K562 (cell line): Measurements from ENCODE around the gene PPP1CA. TPM values are rescaled to one million over a fixed set of nuclear protein-coding genes. Genes with fewer than 3 reads are reported as not detected.

Experiments used
- ATAC-seq: fragments of 200-7000 bp; cut with Tn5 transposase; 3 replicates; pipeline ENCODE4 v1.9.1; 2020; ENCODE audit warnings: moderate library complexity
- BruUV-seq: library from RNA; stranded (reverse); fragments of 400-500 nt; replicated peaks from 2 replicates; lab custom pipeline; 2021; lab: Mats Ljungman, UMichigan
- CTCF ChIA-PET: fragments of 300-600 bp; formaldehyde crosslinking; extraction: SDS; loops from one replicate; lab custom pipeline; 2021; ENCODE audit warnings: low intra/inter-chr PET ratio; lab: Yijun Ruan, JAX
- POLR2A ChIA-PET: fragments of 300-600, 350-650 bp; sonication (Branson Sonifier 250); formaldehyde crosslinking; extraction: SDS; loops from one replicate; lab custom pipeline; 2021; ENCODE audit warnings: antibody characterized with exemption, inconsistent platforms; lab: Yijun Ruan, JAX
- DNase-seq, 4 experiments: peaks; one replicate each; pipeline versions ENCODE4 v3.0.0 to v3.0.0-alpha.2; 2011 to 2018; ENCODE audit warnings: low spot score in 3 of 4, mixed read lengths in 3 of 4; ENCODE audit errors: extremely low read depth in 1 of 4
- FAIRE-seq: peaks from 2 replicates; lab custom pipeline; 2011; peaks lifted over from hg19 to GRCh38; lab: Jason Lieb, UNC
- H2AFZ ChIP-seq: 2 replicates; pipeline ENCODE4 v1.6.0; 2011; ENCODE audit warnings: low read depth, low read length, control low read depth, inconsistent platforms
- H3K27ac ChIP-seq: fragments of 200-600 bp; 3 replicates; pipeline ENCODE4 v1.8.0; 2011; ENCODE audit warnings: low read depth, mild to moderate bottlenecking, control low read depth, inconsistent platforms, low read length, moderate library complexity, mixed read lengths; ENCODE audit errors: extremely low read depth
- H3K27me3 ChIP-seq, 2 experiments: fragments of 300-600 bp in 1 of 2; 2 replicates in 1 of 2; 3 replicates in 1 of 2; pipeline versions ENCODE4 v1.6.0 to v1.8.0; 2011; ENCODE audit warnings: inconsistent platforms in 2 of 2, low read length in 2 of 2, mild to moderate bottlenecking in 1 of 2, mixed read lengths in 1 of 2, moderate library complexity in 1 of 2; ENCODE audit not compliant: control insufficient read depth in 2 of 2, insufficient read depth in 2 of 2
- H3K36me3 ChIP-seq: fragments of 300-600 bp; 3 replicates; pipeline ENCODE4 v1.8.0; 2011; ENCODE audit warnings: mild to moderate bottlenecking, low read length, inconsistent platforms; ENCODE audit not compliant: control insufficient read depth, insufficient read depth
- H3K4me1 ChIP-seq, 2 experiments: fragments of 200-600 bp in 1 of 2; replicated peaks in 1 of 2; 2 replicates in 1 of 2; 3 replicates in 1 of 2; pipeline versions ENCODE4 v1.5.1 to v1.8.0; 2011; ENCODE audit warnings: inconsistent platforms in 2 of 2, low read length in 2 of 2, mild to moderate bottlenecking in 1 of 2, mixed read lengths in 1 of 2, moderate library complexity in 1 of 2; ENCODE audit not compliant: control insufficient read depth in 2 of 2, insufficient read depth in 2 of 2
- H3K4me2 ChIP-seq: 2 replicates; pipeline ENCODE4 v1.6.1; 2011; ENCODE audit warnings: low read length, control low read depth, inconsistent platforms, mixed read lengths; ENCODE audit not compliant: insufficient read depth
- H3K4me3 ChIP-seq: fragments of 200-600 bp; sonication (generic), shearing (Covaris generic); 2 replicates; pipeline ENCODE4 v1.5.1; 2016; ENCODE audit warnings: control low read depth, inconsistent platforms
- H3K79me2 ChIP-seq: fragments of 200-600 bp; 3 replicates; pipeline ENCODE4 v1.8.0; 2011; ENCODE audit warnings: low read length, inconsistent platforms; ENCODE audit not compliant: control insufficient read depth, insufficient read depth
- H3K9ac ChIP-seq, 2 experiments: 2 replicates each; pipeline versions ENCODE4 v1.6.0 to v1.6.1; 2011; ENCODE audit warnings: low read depth in 2 of 2, low read length in 2 of 2, control low read depth in 1 of 2, inconsistent platforms in 1 of 2, mild to moderate bottlenecking in 1 of 2, mixed read lengths in 1 of 2; ENCODE audit not compliant: insufficient read depth in 1 of 2
- H3K9me1 ChIP-seq: one replicate; pipeline ENCODE4 v1.6.0; 2011; ENCODE audit warnings: inconsistent platforms, mild to moderate bottlenecking, low read length, moderate library complexity; ENCODE audit not compliant: control insufficient read depth, insufficient read depth
- H3K9me3 ChIP-seq: replicated peaks from 2 replicates; pipeline ENCODE4 v1.5.1; 2011; ENCODE audit warnings: low read depth, low read length, inconsistent platforms; ENCODE audit not compliant: control insufficient read depth, insufficient read depth
- H4K20me1 ChIP-seq: replicated peaks from 2 replicates; pipeline ENCODE4 v1.6.1; 2011; ENCODE audit warnings: low read length, inconsistent platforms, mixed read lengths; ENCODE audit not compliant: control insufficient read depth, insufficient read depth
- ARNT ChIP-seq, 2 experiments: fragments of 450-650 bp; IDR thresholded peaks; 2 replicates each; pipeline ENCODE4 v1.6.1; 2016; ENCODE audit warnings: mild to moderate bottlenecking in 1 of 2
- ATF2 ChIP-seq: sonication (generic); formaldehyde crosslinking; IDR thresholded peaks from 2 replicates; pipeline ENCODE4 v1.8.1; 2022; ENCODE audit warnings: missing genetic modification reagents
- NFIC ChIP-seq: fragments of 450-650 bp; IDR thresholded peaks from 2 replicates; pipeline ENCODE4 v1.6.1; 2017; ENCODE audit warnings: mild to moderate bottlenecking, inconsistent platforms
- PHF21A ChIP-seq: fragments of 450-650 bp; IDR thresholded peaks from 2 replicates; pipeline ENCODE4 v1.6.1; 2017; ENCODE audit warnings: low read depth, borderline replicate concordance
- PHF8 ChIP-seq: fragments of 200-600 bp; sonication (generic); IDR thresholded peaks from 2 replicates; pipeline ENCODE4 v1.6.1; 2012; ENCODE audit warnings: mixed run types, mild to moderate bottlenecking, inconsistent platforms, low read length, moderate library complexity, borderline replicate concordance
- PRMT5 ChIP-seq: sonication (generic); formaldehyde crosslinking; IDR thresholded peaks from 2 replicates; pipeline ENCODE4 v1.5.0; 2020; ENCODE audit warnings: missing genetic modification reagents
- SAP30 ChIP-seq: fragments of 200-600 bp; sonication (generic); IDR thresholded peaks from 2 replicates; pipeline ENCODE4 v1.6.1; 2012; ENCODE audit warnings: borderline replicate concordance, low read depth, mild to moderate bottlenecking, moderate library complexity, low read length, control low read depth, inconsistent platforms; ENCODE audit not compliant: insufficient read depth, poor library complexity, severe bottlenecking
- SMARCA5 ChIP-seq: fragments of 450-650 bp; IDR thresholded peaks from 2 replicates; pipeline ENCODE4 v1.6.1; 2016
- ZNF124 ChIP-seq: sonication (generic); formaldehyde crosslinking; IDR thresholded peaks from 2 replicates; pipeline ENCODE4 v1.8.1; 2022; ENCODE audit warnings: missing genetic modification reagents
- WGBS: fragments of 100-300 bp; shearing (Covaris generic); methylation state at CpG from one replicate; pipeline ENCODE4 v1.1.6; 2016; ENCODE audit warnings: low coverage, mixed read lengths; ENCODE audit not compliant: insufficient coverage; ENCODE audit errors: missing lambda C conversion rate; 5-methylcytosine and 5-hydroxymethylcytosine counted together
- in situ Hi-C: fragments of 300-500 bp; cut with MboI; formaldehyde crosslinking; loops from 4 replicates; pipeline ENCODE4 v1.15.0; 2018; ENCODE audit warnings: inconsistent platforms, mixed read lengths
- intact Hi-C: fragments of 100-400 bp; cut with micrococcal nuclease; formaldehyde crosslinking; loops from 2 replicates; pipeline ENCODE4 v1.14.2; 2022
- polyA plus RNA-seq, 8 experiments: library from polyadenylated mRNA; depleted of rRNA in 4 of 8; stranded (reverse) in 5 of 8; unstranded in 3 of 8; fragments of >200 nt; fragmentation: Nextera tagmentation in 2 of 8; fragmentation: Illumina TruSeq in 1 of 8; extraction: Ambion mirVana in 2 of 8; extraction: Trizol in 1 of 8; gene quantifications; 2 replicates each; pipeline versions ENCODE4 v1.2.1 to v1.2.3, GENCODE V29; 2011 to 2014; ENCODE audit warnings: inconsistent platforms in 1 of 8, missing spikeins in 1 of 8
- total RNA-seq, 7 experiments: library from RNA; depleted of rRNA in 6 of 7; stranded (reverse); fragments of >200 nt in 6 of 7; fragmentation: Illumina TruSeq in 2 of 7; extraction: Trizol in 2 of 7; gene quantifications; 2 replicates each; pipeline versions ENCODE4 v1.2.1 to v1.2.3, GENCODE V29; 2011 to 2021; ENCODE audit warnings: low replicate concordance in 1 of 7
- TF ChIP-seq, protein P1 (sequence below): sonication (generic); formaldehyde crosslinking; IDR thresholded peaks from 2 replicates; pipeline ENCODE4 v1.8.1; 2023; ENCODE audit warnings: mild to moderate bottlenecking, missing genetic modification reagents, moderate library complexity
- TF ChIP-seq, protein P2 (sequence below): sonication (generic); formaldehyde crosslinking; IDR thresholded peaks from 2 replicates; pipeline ENCODE4 v1.8.1; 2023; ENCODE audit warnings: missing genetic modification reagents, mild to moderate bottlenecking, borderline replicate concordance

PPP1CA gene
- total and polyA plus RNA-seq, 9 of the 15 experiments (the other 6 are each of a cell fraction or from before 2014, with no cell fraction given), result 18.2 to 242 (median 188) TPM

- TF ChIP-seq PHF8 (no peak), ARNT (IDR thresholded peaks at IDR 0.05) (no peak), SMARCA5 (no peak)
Measured at GRCh38 chr11:67408437-67409200, 7.0 kb upstream of the PPP1CA start (continued).

DNA sequence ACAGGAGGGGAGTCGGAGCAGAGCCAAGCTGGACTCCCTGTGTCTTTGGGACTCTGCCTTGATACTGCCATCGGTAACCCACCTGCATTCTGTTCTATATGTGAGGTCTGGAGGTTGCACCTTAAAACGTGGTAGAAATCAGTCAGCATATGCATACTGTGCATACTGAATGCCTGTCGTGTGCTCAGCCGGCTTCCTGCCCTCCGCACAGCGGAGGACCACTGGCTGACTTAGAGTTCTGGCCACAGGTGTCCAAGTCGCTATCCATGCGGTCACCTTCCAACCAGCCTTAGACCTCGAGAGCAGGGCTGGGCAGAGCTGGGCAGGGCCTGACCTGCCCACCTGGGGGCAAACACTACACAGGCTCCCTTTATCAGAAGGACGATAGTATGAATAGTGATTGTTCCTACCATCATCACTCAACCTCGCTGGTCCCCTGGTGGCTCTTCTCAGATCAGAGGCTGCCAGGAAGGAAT lies 6.1 kb upstream of the PPP1CA start:
- Histone ChIP-seq H3K27ac (no peak overlapping the region), H3K9me1 (no peaks in the 10 kb centered on the region), H3K4me1 (peaks cover 15 to 78% of the 10 kb centered on the region in 2 experiments), H3K79me2 (no peaks in the 10 kb centered on the region), H3K27me3 (no peaks in the 10 kb centered on the region), H4K20me1 (no peaks in the 10 kb centered on the region), H3K4me2 (no peak overlapping the region), H3K9me3 (no peaks in the 10 kb centered on the region), H3K4me3 (no peak overlapping the region), H3K36me3 (no peaks in the 10 kb centered on the region), H3K9ac (peak overlapping the region in 1 of 2 experiments; percentile 79; a peak in 2 of 4 replicates), H2AFZ (no peak overlapping the region)
- no TSS peak for BruUV-seq
- intact Hi-C loops, result no loop called here
- no peak for FAIRE-seq
- DNase-seq, result no peak
- in situ Hi-C loops, result no loop called here
- CTCF ChIA-PET, result interaction anchor here (0.6 kb wide), 1 partner anchor 9 kb away, joined by 3 read pairs; no protein-coding TSS in a partner anchor
- ATAC-seq, result no peak
- 39% methylated on average over 8 of the region's 12 CpGs for WGBS
- POLR2A ChIA-PET, result interaction anchor here (0.6 to 1.6 kb wide), 6 partner anchors 9 to 120 kb away, joined by 3 to 7 read pairs (median 4); no protein-coding TSS in a partner anchor
- TF ChIP-seq ATF2 (CRISPR knock-in tag), result no peak
- TF ChIP-seq NFIC, result no peak
- TF ChIP-seq ZNF124 (CRISPR knock-in tag), result no peak
- TF ChIP-seq, protein P1, sequence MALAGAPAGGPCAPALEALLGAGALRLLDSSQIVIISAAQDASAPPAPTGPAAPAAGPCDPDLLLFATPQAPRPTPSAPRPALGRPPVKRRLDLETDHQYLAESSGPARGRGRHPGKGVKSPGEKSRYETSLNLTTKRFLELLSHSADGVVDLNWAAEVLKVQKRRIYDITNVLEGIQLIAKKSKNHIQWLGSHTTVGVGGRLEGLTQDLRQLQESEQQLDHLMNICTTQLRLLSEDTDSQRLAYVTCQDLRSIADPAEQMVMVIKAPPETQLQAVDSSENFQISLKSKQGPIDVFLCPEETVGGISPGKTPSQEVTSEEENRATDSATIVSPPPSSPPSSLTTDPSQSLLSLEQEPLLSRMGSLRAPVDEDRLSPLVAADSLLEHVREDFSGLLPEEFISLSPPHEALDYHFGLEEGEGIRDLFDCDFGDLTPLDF (CRISPR knock-in tag), result no peak
- TF ChIP-seq SAP30, result no peak
- TF ChIP-seq PRMT5 (CRISPR knock-in tag), result no peak
- no peak for TF ChIP-seq PHF21A
- TF ChIP-seq, protein P2, sequence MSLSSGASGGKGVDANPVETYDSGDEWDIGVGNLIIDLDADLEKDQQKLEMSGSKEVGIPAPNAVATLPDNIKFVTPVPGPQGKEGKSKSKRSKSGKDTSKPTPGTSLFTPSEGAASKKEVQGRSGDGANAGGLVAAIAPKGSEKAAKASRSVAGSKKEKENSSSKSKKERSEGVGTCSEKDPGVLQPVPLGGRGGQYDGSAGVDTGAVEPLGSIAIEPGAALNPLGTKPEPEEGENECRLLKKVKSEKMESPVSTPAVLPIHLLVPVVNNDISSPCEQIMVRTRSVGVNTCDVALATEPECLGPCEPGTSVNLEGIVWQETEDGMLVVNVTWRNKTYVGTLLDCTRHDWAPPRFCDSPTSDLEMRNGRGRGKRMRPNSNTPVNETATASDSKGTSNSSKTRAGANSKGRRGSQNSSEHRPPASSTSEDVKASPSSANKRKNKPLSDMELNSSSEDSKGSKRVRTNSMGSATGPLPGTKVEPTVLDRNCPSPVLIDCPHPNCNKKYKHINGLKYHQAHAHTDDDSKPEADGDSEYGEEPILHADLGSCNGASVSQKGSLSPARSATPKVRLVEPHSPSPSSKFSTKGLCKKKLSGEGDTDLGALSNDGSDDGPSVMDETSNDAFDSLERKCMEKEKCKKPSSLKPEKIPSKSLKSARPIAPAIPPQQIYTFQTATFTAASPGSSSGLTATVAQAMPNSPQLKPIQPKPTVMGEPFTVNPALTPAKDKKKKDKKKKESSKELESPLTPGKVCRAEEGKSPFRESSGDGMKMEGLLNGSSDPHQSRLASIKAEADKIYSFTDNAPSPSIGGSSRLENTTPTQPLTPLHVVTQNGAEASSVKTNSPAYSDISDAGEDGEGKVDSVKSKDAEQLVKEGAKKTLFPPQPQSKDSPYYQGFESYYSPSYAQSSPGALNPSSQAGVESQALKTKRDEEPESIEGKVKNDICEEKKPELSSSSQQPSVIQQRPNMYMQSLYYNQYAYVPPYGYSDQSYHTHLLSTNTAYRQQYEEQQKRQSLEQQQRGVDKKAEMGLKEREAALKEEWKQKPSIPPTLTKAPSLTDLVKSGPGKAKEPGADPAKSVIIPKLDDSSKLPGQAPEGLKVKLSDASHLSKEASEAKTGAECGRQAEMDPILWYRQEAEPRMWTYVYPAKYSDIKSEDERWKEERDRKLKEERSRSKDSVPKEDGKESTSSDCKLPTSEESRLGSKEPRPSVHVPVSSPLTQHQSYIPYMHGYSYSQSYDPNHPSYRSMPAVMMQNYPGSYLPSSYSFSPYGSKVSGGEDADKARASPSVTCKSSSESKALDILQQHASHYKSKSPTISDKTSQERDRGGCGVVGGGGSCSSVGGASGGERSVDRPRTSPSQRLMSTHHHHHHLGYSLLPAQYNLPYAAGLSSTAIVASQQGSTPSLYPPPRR (CRISPR knock-in tag), result no peak
